GM19467 (cell line): ENCODE measurements around the gene SLC6A5.
"Not testable (repeated sequence)": the region's sequence is repeated elsewhere in the genome, so short reads cannot be mapped to it uniquely, and the experiment has no call there.

Experiments
- ATAC-seq: cut with Tn5 transposase; IDR thresholded peaks from one replicate; pipeline ENCODE4 v1.9.1; 2021; ENCODE audit warnings: mild to moderate bottlenecking, moderate library complexity; ENCODE audit not compliant: unreplicated experiment

SLC6A5 gene

DNA sequence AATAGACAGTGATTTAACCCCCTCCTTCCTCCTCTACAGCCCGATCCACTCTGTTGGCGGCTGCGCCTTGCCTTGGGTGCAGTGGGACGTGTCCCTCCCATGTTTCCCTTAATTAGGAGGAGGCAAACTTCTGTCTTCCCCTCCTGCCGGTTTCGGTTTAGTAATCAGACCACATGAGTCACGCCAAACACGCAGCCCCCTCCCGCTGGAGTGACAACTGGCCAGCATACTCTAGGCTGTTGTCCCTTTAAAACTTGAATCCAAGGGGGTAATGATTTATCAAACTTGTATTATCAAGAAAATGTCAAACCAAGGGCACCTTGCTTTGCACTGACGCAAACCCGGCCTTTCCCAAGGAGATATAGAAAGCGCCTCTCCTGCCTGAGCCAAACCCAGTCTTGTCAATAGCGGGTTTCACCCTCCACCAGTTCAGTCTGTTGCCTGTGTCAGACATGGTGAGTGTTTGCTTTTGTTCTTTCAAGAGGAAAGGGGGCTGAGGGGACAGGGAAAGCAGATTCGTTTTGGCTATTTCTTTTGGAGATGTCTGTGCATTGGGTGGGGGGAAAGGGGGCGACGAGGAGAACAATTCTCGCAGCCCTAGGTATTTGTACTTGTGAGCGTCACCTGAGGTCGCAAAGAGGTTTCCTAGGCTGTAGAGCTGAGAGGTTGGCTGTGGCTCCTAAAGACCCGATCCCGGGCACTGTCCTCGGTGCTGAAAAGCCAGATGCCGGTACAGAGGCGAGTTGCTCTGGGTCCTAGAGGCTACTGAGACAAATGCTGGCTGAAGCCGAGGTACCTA is at the start of gene SLC6A5:
SLC6A5 (plus strand) TSS at position 388 of the 799 bp plus-strand sequence; CDS start at position 453, 65 bp downstream.
- no peak for ATAC-seq

GRCh38 chr11:20551096-20551495 is 48.3 kb upstream of the SLC6A5 start:
- no peak for ATAC-seq

DNA sequence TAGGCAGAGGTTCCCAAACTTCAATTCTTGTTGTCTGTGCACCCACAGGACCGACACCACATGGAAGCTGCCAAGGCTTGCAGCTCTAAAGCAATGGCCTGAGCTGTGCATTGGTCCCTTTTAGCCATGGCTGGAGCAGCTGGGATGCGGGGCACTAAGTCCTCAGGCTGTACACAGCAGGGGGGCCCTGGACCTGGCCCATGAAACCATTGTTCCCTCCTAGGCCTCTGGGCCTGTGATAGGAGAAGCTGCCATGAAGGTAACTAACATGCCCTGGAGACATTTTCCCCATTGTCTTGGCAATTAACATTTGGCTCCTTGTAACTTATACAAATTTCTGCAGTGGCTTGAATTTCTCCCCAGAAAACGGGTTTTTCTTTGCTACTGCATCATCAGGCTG is 43.6 kb upstream of the SLC6A5 start:
- ATAC-seq, result no peak

- ATAC-seq, result not testable (repeated sequence)
Observed at GRCh38 chr11:20556396-20556795, 43.0 kb upstream of the SLC6A5 start.

- ATAC-seq, result no peak
Observed at GRCh38 chr11:20558741-20559140, 40.7 kb upstream of the SLC6A5 start.

DNA sequence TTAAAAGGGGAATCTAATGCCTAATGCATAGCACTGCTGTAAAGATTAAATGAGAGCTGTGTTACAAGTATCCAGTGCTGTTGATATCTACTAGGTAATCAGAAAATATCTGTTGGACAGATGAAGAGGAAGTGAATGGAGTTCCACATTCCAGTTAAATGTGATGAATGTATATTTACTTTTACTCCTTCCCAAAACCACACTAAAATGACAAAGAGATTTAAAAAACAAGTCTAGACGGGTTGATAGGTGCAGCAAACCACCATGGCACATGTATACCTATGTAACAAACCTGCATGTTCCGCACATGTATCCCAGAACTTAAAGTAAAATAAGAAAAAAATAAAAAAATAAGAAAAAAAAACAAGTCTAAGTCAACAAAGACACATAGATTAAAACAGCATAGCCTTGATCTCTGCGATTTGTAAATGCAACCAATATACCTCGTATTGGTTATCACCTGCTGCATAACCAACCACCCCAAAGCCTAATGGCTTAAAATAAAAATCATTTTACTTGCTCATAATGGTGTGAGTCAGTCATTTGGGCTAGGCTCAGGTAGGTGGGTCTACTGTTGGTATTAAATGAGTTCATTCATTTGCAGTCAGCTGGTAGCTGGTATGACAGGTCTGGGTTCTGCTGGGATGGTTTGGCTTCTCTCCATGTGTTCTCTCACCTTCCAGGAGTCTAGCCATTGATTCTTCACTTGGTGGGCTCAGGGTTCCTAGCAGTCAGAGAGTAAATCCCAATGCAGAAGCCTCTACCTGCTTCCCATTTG is 39.7 kb upstream of the SLC6A5 start:
- no peak for ATAC-seq

GRCh38 chr11:20561915-20562314 is 37.5 kb upstream of the SLC6A5 start:
- no peak for ATAC-seq

DNA sequence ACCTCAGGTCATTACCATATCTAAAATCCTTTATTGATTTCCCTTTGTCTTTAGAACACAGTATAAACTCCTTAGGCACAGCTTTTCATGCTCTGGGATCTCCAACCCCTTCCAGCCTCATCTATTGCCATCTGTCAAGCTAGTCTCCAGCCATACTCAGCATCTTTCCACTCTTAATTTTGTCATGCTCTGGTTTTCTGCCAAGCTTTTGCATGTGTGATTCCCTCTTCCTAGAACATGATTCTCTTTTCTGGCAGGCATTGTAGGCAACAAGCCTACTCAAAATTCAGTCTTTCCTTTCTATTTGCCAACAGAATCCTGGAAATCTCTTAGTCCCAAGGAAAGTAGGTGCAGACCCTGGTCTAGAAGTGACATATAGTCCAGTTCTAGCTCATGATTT is 35.5 kb upstream of the SLC6A5 start:
- ATAC-seq, result no peak

- no peak for ATAC-seq
Observed at GRCh38 chr11:20564846-20565635, 34.4 kb upstream of the SLC6A5 start.

- ATAC-seq, result not testable (repeated sequence)
Observed at GRCh38 chr11:20566115-20566514, 33.3 kb upstream of the SLC6A5 start.

DNA sequence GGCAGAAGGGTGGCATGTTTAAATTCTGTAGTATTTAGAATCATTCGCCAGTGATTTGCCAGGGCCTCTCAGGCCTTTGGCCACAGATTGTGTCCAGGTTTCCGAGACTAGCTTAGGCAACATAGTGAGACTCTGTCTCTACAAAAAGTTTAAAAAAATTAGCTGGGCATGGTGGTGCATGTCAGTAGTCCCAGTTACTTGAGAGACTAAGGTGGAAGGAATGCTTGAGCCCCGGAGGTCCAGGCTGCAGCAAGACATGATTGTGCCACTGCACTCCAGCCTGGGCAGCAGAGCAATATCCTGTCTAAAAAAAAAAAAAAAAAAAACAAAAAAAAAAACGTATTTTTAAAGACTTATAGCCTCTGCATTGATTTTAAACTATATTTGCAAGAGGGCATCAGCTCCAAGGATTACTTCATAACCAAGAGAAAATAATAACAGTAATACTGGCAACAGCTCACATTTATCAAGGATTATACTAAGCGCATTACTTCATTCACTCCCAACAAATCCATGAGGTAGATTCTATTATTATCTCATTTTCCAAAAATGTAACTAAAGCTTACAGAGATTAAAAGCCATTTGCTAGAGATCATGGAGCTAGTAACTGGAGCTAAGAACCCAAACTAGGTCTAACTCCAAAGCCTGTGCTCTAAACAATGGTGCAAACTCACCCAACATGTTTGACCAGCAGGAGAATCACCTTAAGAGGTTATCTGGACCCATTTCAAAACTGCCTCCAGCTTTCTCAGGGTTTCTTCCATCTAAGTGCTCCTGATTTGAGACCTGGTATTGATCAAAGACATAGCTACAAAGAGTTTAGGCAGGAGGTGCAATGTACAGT is 32.6 kb upstream of the SLC6A5 start:
- ATAC-seq, result no peak

DNA sequence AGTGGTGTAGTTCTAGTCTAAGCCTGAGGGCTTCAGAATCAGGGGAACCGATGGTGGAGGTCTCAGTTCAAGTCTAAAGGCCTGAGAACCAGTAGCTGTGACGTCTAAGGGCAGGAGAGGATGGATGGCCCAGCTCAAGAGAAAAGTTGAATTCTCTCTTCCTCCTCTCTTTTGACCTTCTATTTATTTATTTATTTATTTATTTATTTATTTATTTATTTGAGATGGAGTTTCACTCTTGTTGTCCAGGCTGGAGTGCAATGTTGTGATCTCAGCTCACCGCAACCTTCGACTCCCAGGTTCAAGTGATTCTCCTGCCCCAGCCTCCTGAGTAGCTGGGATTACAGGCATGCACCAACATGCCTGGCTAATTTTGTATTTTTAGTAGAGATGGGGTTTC is 19.7 kb upstream of the SLC6A5 start:
- not testable (repeated sequence) for ATAC-seq

DNA sequence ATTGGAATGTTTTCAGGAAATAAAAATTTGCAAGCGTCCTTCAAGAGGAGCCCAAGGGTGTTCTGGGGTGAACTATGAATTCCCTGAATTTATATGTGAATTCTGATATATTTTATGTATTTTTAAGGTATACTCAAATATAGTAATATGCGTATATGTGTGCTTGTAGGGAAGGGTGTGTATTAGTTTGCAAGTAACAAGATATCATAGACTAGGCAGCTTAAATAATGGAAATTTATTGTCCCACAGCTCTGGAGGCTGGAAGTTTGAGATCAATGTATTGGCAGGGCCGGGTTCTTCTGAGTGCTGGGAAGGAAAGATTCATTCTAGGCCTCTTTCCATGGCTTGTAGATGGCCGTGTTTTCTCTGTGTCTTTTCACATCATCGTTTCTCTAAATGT is 16.2 kb upstream of the SLC6A5 start:
- ATAC-seq, result no peak

GRCh38 chr11:20584093-20584774 is 15.2 kb upstream of the SLC6A5 start:
- ATAC-seq, result no peak

DNA sequence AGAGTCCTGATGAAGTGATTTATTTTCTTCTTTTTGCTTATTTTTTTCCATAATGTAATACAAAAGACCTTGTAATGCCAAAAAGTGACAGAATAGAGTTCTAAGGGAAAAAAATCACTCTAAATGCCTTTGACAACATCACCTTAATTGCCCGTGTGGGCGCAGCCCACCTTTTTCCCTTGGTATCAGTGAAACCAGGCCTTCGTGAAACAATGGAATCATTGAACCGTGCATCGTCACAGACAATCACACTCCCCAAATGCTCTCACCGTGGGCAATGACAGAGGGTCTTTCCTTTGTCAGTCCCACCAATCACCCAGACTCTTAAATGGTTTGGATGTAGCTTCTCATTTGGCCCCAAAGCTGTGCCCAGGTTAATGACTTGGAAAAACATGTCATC is 9.6 kb upstream of the SLC6A5 start:
- ATAC-seq, result no peak

DNA sequence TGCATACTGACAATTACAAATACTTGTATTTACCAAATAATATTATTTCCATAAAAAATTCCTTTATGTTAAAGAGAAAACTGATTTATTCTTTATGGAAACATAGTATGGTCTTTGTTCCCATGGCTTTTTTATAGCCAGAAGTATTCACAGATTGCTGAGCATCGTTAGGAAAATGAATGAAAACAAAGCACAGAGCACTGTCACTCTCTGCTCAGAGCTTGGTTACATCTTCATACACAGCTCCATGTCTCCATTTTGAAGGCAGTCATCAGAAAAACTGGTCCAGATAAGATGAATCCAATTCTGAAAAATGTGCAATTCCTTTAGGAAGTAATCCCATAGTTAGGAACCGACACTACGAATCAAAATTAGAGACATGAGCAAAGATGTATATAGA is 9.0 kb upstream of the SLC6A5 start:
- no peak for ATAC-seq

DNA sequence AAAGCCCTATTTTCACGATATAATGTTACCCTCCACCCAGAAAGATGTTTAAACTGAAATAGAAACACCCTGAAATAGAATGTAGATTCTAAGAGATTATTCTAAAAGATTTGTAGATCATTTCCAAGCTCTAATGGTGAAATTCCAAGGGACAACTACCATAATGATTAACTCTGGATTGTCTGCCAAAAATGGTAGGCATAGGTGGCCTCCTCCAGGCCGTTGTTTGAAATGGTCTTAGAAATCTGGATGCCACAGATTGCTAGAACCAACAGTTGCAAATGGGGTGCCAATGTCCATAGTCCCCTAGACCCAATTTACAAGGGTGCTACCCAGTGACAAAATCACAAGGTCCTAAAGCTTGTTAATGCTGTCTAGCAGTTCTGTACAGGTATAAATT is 6.7 kb upstream of the SLC6A5 start:
- ATAC-seq, result no peak

GRCh38 chr11:20594274-20595061 is 4.9 kb upstream of the SLC6A5 start:
- ATAC-seq, result no peak

DNA sequence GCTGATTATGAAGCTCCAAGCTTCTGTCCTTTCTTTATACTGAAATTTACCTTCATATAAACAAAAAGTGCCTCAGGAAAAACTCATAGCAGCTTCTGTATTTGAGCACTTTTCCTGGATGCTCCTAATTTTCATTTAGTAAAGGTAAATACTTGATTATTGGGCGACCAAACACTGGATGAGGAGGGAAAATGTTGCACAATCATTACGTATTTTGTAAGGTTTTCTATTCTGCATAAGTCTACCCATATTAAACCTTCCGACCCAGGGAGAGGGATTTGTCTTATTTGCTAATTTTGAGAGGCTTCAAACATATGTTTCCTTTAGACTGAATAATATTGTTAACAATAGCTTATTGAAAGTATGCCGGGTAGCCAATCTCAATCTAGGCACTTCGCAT is 4.3 kb upstream of the SLC6A5 start:
- no peak for ATAC-seq
